H9 (cell line): ENCODE results near the gene STIL. TPM values are rescaled to one million over a fixed set of nuclear protein-coding genes. Genes with fewer than 3 reads are reported as not detected.

Experiments used
- DNase-seq: peaks from one replicate; pipeline ENCODE4 v3.0.0-alpha.2; 2017
- H2AFZ ChIP-seq: one replicate; pipeline ENCODE4 v1.6.1; 2013; ENCODE audit warnings: mild to moderate bottlenecking, low read length, control low read depth, moderate library complexity
- H2AK5ac ChIP-seq: 2 replicates; pipeline ENCODE4 v1.6.1; 2013; ENCODE audit warnings: low read length, control low read depth, mixed read lengths; ENCODE audit not compliant: insufficient read length
- H2BK120ac ChIP-seq: one replicate; pipeline ENCODE4 v1.6.1; 2013; ENCODE audit warnings: low read depth, mild to moderate bottlenecking, low read length, control low read depth, inconsistent platforms; ENCODE audit not compliant: poor library complexity, severe bottlenecking
- H2BK12ac ChIP-seq: 2 replicates; pipeline ENCODE4 v1.6.1; 2013; ENCODE audit warnings: low read length, control low read depth, mixed read lengths, low read depth; ENCODE audit not compliant: insufficient read length
- H2BK15ac ChIP-seq: 2 replicates; pipeline ENCODE4 v1.6.1; 2013; ENCODE audit warnings: low read depth, low read length, control low read depth
- H2BK20ac ChIP-seq: one replicate; pipeline ENCODE4 v1.6.1; 2013; ENCODE audit warnings: low read depth, mild to moderate bottlenecking, low read length, control low read depth, inconsistent platforms; ENCODE audit not compliant: poor library complexity, severe bottlenecking
- H2BK5ac ChIP-seq: 2 replicates; pipeline ENCODE4 v1.6.1; 2013; ENCODE audit warnings: low read length, control low read depth, mixed read lengths; ENCODE audit not compliant: insufficient read length
- H3K14ac ChIP-seq: 2 replicates; pipeline ENCODE4 v1.6.1; 2013; ENCODE audit warnings: low read length, control low read depth; ENCODE audit not compliant: insufficient read depth
- H3K18ac ChIP-seq: 2 replicates; pipeline ENCODE4 v1.6.1; 2013; ENCODE audit warnings: low read depth, mild to moderate bottlenecking, mixed read lengths, low read length, control low read depth; ENCODE audit not compliant: insufficient read length
- H3K23ac ChIP-seq: 2 replicates; pipeline ENCODE4 v1.6.1; 2013; ENCODE audit warnings: low read length, control low read depth, mixed read lengths, low read depth; ENCODE audit not compliant: insufficient read length
- H3K23me2 ChIP-seq: 2 replicates; pipeline ENCODE4 v1.6.1; 2013; ENCODE audit warnings: low read depth, mild to moderate bottlenecking, mixed read lengths, low read length, control low read depth; ENCODE audit not compliant: insufficient read length, poor library complexity, severe bottlenecking
- H3K27ac ChIP-seq: 2 replicates; pipeline ENCODE4 v1.5.1; 2013; ENCODE audit warnings: low read length, control low read depth, mixed read lengths, low read depth; ENCODE audit not compliant: insufficient read length
- H3K27me3 ChIP-seq: 2 replicates; pipeline ENCODE4 v1.6.1; 2013; ENCODE audit warnings: low read length, control low read depth, inconsistent platforms; ENCODE audit not compliant: insufficient read depth
- H3K4ac ChIP-seq: 2 replicates; pipeline ENCODE4 v1.6.1; 2013; ENCODE audit warnings: low read depth, mild to moderate bottlenecking, control low read depth, inconsistent platforms, low read length, moderate library complexity
- H3K4me1 ChIP-seq: 2 replicates; pipeline ENCODE4 v1.6.1; 2013; ENCODE audit warnings: low read length, control low read depth, inconsistent platforms; ENCODE audit not compliant: insufficient read depth
- H3K4me2 ChIP-seq: 2 replicates; pipeline ENCODE4 v1.6.1; 2013; ENCODE audit warnings: low read length, control low read depth, mixed read lengths; ENCODE audit not compliant: insufficient read length, insufficient read depth
- H3K56ac ChIP-seq: 2 replicates; pipeline ENCODE4 v1.6.1; 2013; ENCODE audit warnings: low read depth, mild to moderate bottlenecking, mixed read lengths, low read length, control low read depth; ENCODE audit not compliant: insufficient read length
- H3K79me1 ChIP-seq: 2 replicates; pipeline ENCODE4 v1.6.1; 2013; ENCODE audit warnings: low read depth, mild to moderate bottlenecking, moderate library complexity, low read length, control low read depth, inconsistent platforms; ENCODE audit not compliant: insufficient read depth, poor library complexity, severe bottlenecking
- H3K79me2 ChIP-seq: 2 replicates; pipeline ENCODE4 v1.6.1; 2013; ENCODE audit warnings: low read length, control low read depth, inconsistent platforms; ENCODE audit not compliant: insufficient read depth
- H3K9ac ChIP-seq: 2 replicates; pipeline ENCODE4 v1.6.1; 2013; ENCODE audit warnings: low read length, control low read depth, mixed read lengths; ENCODE audit not compliant: insufficient read length; ENCODE audit errors: extremely low read depth
- H3K9me3 ChIP-seq: one replicate; pipeline ENCODE4 v1.6.1; 2013; ENCODE audit warnings: low read depth, low read length, inconsistent platforms; ENCODE audit not compliant: control insufficient read depth
- H3T11ph ChIP-seq: one replicate; pipeline ENCODE4 v1.6.1; 2013; ENCODE audit warnings: mild to moderate bottlenecking, low read length, control low read depth, inconsistent platforms
- H4K20me1 ChIP-seq: one replicate; pipeline ENCODE4 v1.6.1; 2013; ENCODE audit not compliant: control insufficient read depth, insufficient read length, insufficient read depth
- H4K5ac ChIP-seq: 2 replicates; pipeline ENCODE4 v1.6.1; 2013; ENCODE audit warnings: low read depth, mild to moderate bottlenecking, mixed read lengths, low read length, control low read depth; ENCODE audit not compliant: insufficient read length
- H4K8ac ChIP-seq: replicated peaks from 2 replicates; pipeline ENCODE4 v1.6.1; 2013; ENCODE audit warnings: low read length, control low read depth, mixed read lengths, low read depth; ENCODE audit not compliant: insufficient read length
- H4K91ac ChIP-seq: 2 replicates; pipeline ENCODE4 v1.6.1; 2013; ENCODE audit warnings: low read depth, mild to moderate bottlenecking, moderate library complexity, mixed read lengths, low read length, control low read depth; ENCODE audit not compliant: insufficient read length
- H3K27ac Mint-ChIP-seq, 3 experiments: 2 replicates in 2 of 3; 3 replicates in 1 of 3; pipeline ENCODE4 v1.8.0; 2020 to 2021; ENCODE audit warnings: mixed read lengths in 3 of 3, mild to moderate bottlenecking in 1 of 3, moderate library complexity in 1 of 3
- H3K27me3 Mint-ChIP-seq: 2 replicates; pipeline ENCODE4 v1.8.0; 2021; ENCODE audit warnings: low read depth, mild to moderate bottlenecking, moderate library complexity, mixed read lengths
- H3K36me3 Mint-ChIP-seq, 3 experiments: 2 replicates in 2 of 3; 3 replicates in 1 of 3; pipeline ENCODE4 v1.8.0; 2020 to 2021; ENCODE audit warnings: low read depth in 3 of 3, mixed read lengths in 3 of 3; ENCODE audit not compliant: insufficient read depth in 1 of 3
- H3K4me1 Mint-ChIP-seq, 2 experiments: 2 replicates each; pipeline ENCODE4 v1.8.0; 2020; ENCODE audit warnings: mixed read lengths in 2 of 2
- H3K4me3 Mint-ChIP-seq, 2 experiments: 2 replicates in 1 of 2; 3 replicates in 1 of 2; pipeline ENCODE4 v1.8.0; 2020 to 2021; ENCODE audit warnings: mild to moderate bottlenecking in 2 of 2, mixed read lengths in 2 of 2, moderate library complexity in 1 of 2
- H3K9me3 Mint-ChIP-seq, 2 experiments: 2 replicates in 1 of 2; 3 replicates in 1 of 2; pipeline ENCODE4 v1.8.0; 2020; ENCODE audit warnings: mild to moderate bottlenecking in 2 of 2, mixed read lengths in 2 of 2, moderate library complexity in 1 of 2
- CTCF ChIP-seq: fragments of 200-600 bp; sonication (generic); conservative IDR thresholded peaks from 3 replicates; pipeline ENCODE4 v1.8.0; 2021; ENCODE audit warnings: antibody characterized with exemption, mild to moderate bottlenecking
- WGBS: extraction: QIAGEN DNeasy Blood & Tissue Kit; methylation state at CpG from one replicate; pipeline ENCODE4 v1.1.7; 2013; ENCODE audit warnings: missing lambda C conversion rate, low lambda C conversion rate, mixed read lengths; ENCODE audit not compliant: insufficient read length; ENCODE audit errors: extremely low coverage; 5-methylcytosine and 5-hydroxymethylcytosine counted together
- total RNA-seq: library from RNA; stranded (reverse); gene quantifications from 2 replicates; pipeline ENCODE4 v1.2.1, GENCODE V29; 2021

The STIL gene
- total RNA-seq, 1 experiment from 2014 or later, result 26.6 TPM

- Histone ChIP-seq H3K14ac (peak within 1 kb of the TSS; percentile 69; the same call in 1 of the 2 replicates), H3K79me1 (no peaks in the 10 kb centered on the region), H2BK15ac (no peak within 1 kb of the TSS), H3K79me2 (peaks cover 2% of the 10 kb centered on the region; the same call in 1 of the 2 replicates), H3K23me2 (peaks cover 7% of the 10 kb centered on the region), H3K4me1 (peaks cover 2% of the 10 kb centered on the region; the same call in 1 of the 2 replicates), H4K20me1 (no peaks in the 10 kb centered on the region), H3K9me3 (no peaks in the 10 kb centered on the region), H4K5ac (no peak within 1 kb of the TSS), H2BK12ac (no peak within 1 kb of the TSS), H3T11ph (no peak within 1 kb of the TSS), H3K18ac (peak within 1 kb of the TSS; percentile 36), H3K23ac (no peak within 1 kb of the TSS), H2BK20ac (no peak within 1 kb of the TSS), H2BK5ac (no peak within 1 kb of the TSS), H2BK120ac (no peak within 1 kb of the TSS), H3K27me3 (no peaks in the 10 kb centered on the region), H4K8ac (no peak within 1 kb of the TSS), H2AFZ (no peak within 1 kb of the TSS), H2AK5ac (no peak within 1 kb of the TSS), H3K4ac (no peak within 1 kb of the TSS), H3K27ac (peak within 1 kb of the TSS; percentile 66), H4K91ac (no peak within 1 kb of the TSS), H3K56ac (no peak within 1 kb of the TSS), H3K4me2 (peak within 1 kb of the TSS; percentile 81), H3K9ac (peak within 1 kb of the TSS; percentile 69)
- TF ChIP-seq CTCF, result no peak
- DNase-seq, result peak; percentile 75
- no peaks in the 10 kb centered on the region; a peak in 1 of 5 replicates for H3K9me3 Mint-ChIP-seq
- H3K4me3 Mint-ChIP-seq, result peak within 1 kb of the TSS; percentile 95 to 96; a peak in 4 of 5 replicates
- no peaks in the 10 kb centered on the region; a peak in 1 of 7 replicates for H3K36me3 Mint-ChIP-seq
- H3K27ac Mint-ChIP-seq, result peak within 1 kb of the TSS; percentile 95 to 99 (median 95)
- peaks cover 6 to 9% of the 10 kb centered on the region in 2 experiments for H3K4me1 Mint-ChIP-seq
- WGBS, result no CpG with 5 or more reads among the region's 40 CpGs
- H3K27me3 Mint-ChIP-seq, result no peaks in the 10 kb centered on the region
Measured at GRCh38 chr1:47333578-47333921, 19.6 kb upstream of the STIL start, which contains the start of gene CMPK1. Gene CMPK1 (plus strand): TSS chr1:47333790. CDS start chr1:47333946, 156 bp downstream.
